ENCODE measurements around the gene SLC8A1.

DNA sequence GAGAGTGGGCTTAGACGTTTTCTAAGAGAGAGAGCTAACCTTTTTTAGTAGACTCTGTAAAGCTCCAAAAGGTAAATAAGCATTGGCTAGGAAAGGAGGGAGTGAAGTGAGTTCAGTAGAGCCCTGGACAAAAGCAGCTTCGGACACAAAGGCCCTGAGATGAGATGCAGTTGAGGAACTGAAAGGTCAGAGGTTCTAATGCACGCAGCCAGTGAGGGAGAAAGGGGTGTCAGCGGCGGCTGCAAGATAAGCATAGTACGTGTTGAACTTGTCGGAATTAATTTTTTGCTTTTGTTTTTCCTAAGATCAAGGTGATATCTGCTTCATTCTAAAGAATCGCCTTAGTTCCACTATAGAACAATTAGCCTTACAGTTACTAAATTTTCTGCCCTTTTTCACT lies 11.2 kb upstream of the SLC8A1 start:
- TF ChIP-seq, protein P1, sequence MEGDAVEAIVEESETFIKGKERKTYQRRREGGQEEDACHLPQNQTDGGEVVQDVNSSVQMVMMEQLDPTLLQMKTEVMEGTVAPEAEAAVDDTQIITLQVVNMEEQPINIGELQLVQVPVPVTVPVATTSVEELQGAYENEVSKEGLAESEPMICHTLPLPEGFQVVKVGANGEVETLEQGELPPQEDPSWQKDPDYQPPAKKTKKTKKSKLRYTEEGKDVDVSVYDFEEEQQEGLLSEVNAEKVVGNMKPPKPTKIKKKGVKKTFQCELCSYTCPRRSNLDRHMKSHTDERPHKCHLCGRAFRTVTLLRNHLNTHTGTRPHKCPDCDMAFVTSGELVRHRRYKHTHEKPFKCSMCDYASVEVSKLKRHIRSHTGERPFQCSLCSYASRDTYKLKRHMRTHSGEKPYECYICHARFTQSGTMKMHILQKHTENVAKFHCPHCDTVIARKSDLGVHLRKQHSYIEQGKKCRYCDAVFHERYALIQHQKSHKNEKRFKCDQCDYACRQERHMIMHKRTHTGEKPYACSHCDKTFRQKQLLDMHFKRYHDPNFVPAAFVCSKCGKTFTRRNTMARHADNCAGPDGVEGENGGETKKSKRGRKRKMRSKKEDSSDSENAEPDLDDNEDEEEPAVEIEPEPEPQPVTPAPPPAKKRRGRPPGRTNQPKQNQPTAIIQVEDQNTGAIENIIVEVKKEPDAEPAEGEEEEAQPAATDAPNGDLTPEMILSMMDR (IDR thresholded peaks at IDR 0.05) = no peak
- no peak for TF ChIP-seq POLR2A (IDR thresholded peaks at IDR 0.05)
